NAMALWA (cell line): ENCODE results near the gene VAV2.
"Not testable (repeated sequence)": the region's sequence is repeated elsewhere in the genome, so short reads cannot be mapped to it uniquely, and the experiment has no call there.

Experiments
- DNase-seq: peaks from one replicate; pipeline ENCODE4 v3.0.0-alpha.2; 2015; ENCODE audit warnings: low spot score

Gene VAV2

GRCh38 chr9:133917375-133917774 lies 74.7 kb downstream of the VAV2 start:
- DNase-seq = no peak

GRCh38 chr9:133916159-133916541 lies 76.0 kb downstream of the VAV2 start:
- no peak for DNase-seq

GRCh38 chr9:133915534-133916158 lies 76.5 kb downstream of the VAV2 start:
- DNase-seq = no peak

- DNase-seq = no peak
Observed at GRCh38 chr9:133914442-133915342, 77.4 kb downstream of the VAV2 start.

GRCh38 chr9:133913571-133914369 lies 78.4 kb downstream of the VAV2 start:
- no peak for DNase-seq

- DNase-seq = no peak
Observed at GRCh38 chr9:133910855-133911514, 81.1 kb downstream of the VAV2 start.

- DNase-seq = no peak
Observed at GRCh38 chr9:133906932-133907910, 84.9 kb downstream of the VAV2 start.

GRCh38 chr9:133906218-133906617 lies 85.9 kb downstream of the VAV2 start:
- no peak for DNase-seq

- no peak for DNase-seq
Observed at GRCh38 chr9:133905493-133905892, 86.6 kb downstream of the VAV2 start.

- no peak for DNase-seq
Observed at GRCh38 chr9:133904346-133905090, 87.6 kb downstream of the VAV2 start.

- DNase-seq = no peak
Observed at GRCh38 chr9:133901184-133901835, 90.8 kb downstream of the VAV2 start.

GRCh38 chr9:133897675-133898074 lies 94.4 kb downstream of the VAV2 start:
- DNase-seq = no peak

- not testable (repeated sequence) for DNase-seq
Observed at GRCh38 chr9:133896007-133896406, 96.1 kb downstream of the VAV2 start.

- DNase-seq = no peak
Observed at GRCh38 chr9:133895335-133895734, 96.8 kb downstream of the VAV2 start.

- DNase-seq = no peak
Observed at GRCh38 chr9:133894377-133895321, 97.5 kb downstream of the VAV2 start.

- DNase-seq = no peak
Observed at GRCh38 chr9:133893191-133893994, 98.7 kb downstream of the VAV2 start.

- DNase-seq = no peak
Observed at GRCh38 chr9:133892193-133892920, 99.8 kb downstream of the VAV2 start.
